Activated naive CD4-positive, alpha-beta T cell treated with anti-CD3 and anti-CD28 coated beads, Interleukin-2, amount 50 U/mL, for 16 hours (primary cell): ENCODE measurements around the gene SYT7.
"Not testable (repeated sequence)": the region's sequence is repeated elsewhere in the genome, so short reads cannot be mapped to it uniquely, and the experiment has no call there.

Experiments
- DNase-seq: peaks from one replicate; pipeline ENCODE4 v3.0.0-alpha.2; 2020

The SYT7 gene

DNA sequence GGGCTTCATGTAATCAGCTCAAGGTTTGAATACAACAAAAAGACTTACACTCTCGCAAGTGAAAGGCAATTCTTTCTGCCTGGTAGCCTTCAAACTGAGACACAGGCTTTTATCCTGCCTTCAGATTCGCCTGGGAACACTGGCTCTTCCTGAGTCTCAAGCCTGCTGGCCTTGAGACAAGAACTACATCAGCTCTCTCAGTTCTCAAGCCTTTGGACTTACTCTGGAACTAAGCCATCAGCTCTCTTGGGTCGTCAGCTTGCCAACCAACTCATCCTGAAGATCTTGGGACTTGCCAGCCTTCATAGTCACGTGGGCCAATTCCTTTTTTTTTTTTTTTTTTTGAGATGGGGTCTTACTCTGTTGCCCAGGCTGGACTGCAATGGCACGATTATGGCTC lies 108.0 kb downstream of the SYT7 start:
- no peak for DNase-seq

DNA sequence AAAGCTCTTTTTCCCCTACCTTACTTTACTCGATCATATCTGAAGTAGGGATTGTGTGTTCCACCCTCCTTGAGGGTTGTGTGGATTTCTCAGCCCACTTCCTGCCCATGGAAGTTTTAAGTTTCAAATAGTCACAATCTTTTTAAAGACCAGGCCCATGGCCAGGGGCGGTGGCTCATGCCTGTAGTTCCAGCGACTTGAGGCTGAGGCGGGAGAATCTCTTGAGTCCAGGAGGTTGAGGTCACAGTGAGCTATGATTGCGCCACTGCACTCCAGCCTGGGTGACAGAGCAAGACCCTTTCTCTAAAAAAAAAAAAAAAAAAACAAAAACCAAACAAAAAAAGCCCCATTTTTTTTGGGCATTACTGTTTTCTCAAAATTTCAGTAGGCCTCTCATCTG lies 108.6 kb downstream of the SYT7 start:
- DNase-seq: no peak

DNA sequence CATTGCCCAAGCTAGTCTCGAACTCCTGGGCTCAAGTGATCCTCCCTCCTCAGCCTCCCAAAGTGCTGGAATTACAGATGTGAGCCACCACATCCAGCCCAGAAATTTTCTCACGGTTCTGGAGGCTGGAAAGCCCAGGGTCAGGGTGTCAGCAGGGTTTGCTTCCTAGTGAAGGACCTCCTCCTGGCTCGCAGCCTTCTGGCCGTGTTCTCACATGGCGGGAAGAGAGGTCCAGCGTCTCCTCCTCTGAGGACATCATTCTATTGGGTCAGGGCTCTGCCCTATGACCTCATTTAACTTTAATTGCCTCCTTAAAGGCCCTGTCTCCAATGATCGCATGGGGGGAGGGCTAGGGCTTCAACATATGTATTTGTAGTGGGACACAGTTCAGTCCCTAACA lies 112.9 kb downstream of the SYT7 start:
- no peak for DNase-seq

DNA sequence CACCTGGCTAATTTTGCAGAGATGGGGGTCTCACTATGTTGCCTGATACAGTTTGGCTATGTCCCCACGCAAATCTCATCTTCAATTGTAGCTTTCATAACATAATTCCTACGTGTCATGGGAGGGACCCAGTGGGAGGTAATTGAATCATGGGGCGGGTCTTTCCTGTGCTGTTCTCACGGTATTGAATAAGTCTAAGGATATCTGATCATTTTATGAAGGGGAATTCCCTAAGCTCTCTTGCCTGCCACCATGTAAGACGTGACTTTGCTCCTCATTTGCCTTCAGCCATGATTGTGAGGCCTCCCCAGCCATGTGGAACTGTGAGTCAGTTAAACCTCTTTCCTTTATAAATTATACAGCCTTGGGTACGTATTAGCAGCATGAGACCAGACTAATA lies 113.3 kb downstream of the SYT7 start:
- DNase-seq: not testable (repeated sequence)
